ENCODE results near the gene EFNA5.
"Not testable (repeated sequence)": the region's sequence is repeated elsewhere in the genome, so short reads cannot be mapped to it uniquely, and the experiment has no call there.

The EFNA5 gene

GRCh38 chr5:107468276-107468675, 202.5 kb downstream of the EFNA5 start:
- in situ Hi-C loops (cut with MboI; ENCODE audit: low sequenced_read_pairs) = no loop called here

DNA sequence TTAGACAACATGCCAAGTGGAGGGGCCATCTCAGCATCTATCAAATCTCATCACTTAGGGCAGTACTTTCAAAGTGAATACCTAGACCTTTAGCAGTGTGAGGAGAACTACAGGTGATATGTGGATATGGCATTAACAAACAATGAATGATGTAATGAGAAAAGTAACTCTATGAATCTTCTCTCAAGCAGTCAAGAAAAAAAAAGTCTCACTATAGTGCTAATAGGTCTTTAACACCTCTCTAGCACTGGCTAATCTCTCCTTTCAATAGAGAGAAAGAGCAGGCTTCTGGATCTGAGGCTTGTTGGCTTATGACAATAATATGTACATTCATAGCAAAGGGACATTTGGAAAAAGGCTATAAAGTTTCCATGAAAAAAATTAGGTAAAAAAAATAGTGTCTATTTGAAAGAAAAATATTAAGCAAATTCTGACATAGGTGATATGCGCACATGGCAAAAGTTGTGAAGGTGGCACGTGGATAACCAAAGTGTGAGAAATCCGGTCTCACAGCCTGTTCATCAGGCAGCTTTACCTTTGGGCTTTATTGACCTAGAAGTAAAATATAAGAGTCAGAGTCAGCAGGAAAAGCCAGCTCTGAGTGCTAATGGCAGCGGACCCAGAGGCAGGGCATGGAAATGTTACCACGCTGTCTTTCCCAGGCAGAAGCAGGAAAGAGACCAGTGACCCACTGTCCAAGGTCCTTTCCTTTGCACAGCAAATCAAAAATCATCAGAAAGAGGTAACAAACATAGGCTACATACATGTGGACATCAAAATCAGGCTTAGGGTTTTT, 203.4 kb downstream of the EFNA5 start:
- in situ Hi-C loops (cut with MboI; ENCODE audit: low sequenced_read_pairs) = no loop called here

DNA sequence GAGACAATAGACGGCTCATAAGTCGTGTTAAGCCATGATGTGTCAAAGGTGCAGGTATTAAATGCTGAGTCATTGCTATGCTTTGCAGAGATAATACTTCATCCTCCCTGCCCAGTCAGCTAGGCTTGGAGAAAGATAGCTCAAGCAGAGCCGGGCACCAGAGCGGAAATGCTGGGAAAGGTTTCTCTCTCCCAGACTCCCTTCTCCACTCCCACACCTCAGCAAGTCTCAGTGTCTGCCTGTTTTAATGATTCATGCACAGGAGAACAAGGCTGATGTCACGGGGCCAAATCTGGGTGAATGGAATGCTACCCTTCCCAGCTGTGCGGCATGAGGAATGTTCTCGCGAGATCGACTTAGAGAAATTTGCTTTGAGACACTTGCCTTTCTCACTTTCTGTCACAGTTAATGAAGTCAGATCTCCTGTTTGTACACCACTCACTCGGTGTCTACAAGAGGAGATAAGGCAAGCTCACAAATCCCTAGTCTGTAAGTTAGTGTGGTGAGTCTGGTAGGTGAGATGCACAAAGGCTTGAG, 204.4 kb downstream of the EFNA5 start:
- in situ Hi-C loops (cut with MboI; ENCODE audit: low sequenced_read_pairs) = no loop called here

GRCh38 chr5:107464876-107465275, 205.9 kb downstream of the EFNA5 start:
- in situ Hi-C loops (cut with MboI; ENCODE audit: low sequenced_read_pairs) = no loop called here

DNA sequence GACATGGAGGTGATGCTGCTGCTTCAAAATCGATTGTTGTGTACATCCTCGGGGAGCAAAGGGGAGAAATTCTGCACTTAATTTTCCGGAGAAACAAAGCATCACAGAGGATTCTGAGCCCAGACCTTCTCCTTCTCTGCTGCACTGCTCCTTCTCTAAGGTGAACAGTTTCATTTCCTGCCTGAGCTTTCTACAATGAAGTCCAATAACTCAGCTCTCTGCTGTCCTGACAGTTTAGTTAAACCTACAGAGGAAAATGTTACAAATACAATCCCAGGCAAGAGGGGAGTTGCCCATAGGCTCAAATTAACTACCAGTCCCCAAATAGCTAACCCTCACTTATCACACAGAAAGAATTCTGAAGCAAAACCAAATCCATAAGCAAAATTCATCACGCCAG, 206.3 kb downstream of the EFNA5 start:
- in situ Hi-C loops (cut with MboI; ENCODE audit: low sequenced_read_pairs) = no loop called here

DNA sequence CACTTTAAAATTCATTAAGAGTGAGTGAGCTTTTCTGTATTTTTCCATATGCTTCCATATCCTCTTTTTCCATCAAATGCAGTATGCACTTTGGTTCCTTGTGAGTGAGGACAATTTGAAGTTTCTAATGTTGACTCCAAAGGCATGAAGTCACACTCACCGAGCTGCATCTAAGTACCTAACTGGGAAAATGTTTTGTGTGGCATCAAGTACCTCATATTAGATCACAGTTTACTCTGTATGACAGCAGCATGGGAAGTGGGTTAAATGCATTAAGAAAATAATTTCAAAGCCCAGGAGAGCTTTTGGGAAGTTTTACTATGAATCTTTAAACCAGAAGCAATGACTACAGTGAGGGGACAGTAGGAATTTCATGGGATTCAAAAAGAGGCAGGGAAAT, 207.0 kb downstream of the EFNA5 start:
- in situ Hi-C loops (cut with MboI; ENCODE audit: low sequenced_read_pairs) = no loop called here

DNA sequence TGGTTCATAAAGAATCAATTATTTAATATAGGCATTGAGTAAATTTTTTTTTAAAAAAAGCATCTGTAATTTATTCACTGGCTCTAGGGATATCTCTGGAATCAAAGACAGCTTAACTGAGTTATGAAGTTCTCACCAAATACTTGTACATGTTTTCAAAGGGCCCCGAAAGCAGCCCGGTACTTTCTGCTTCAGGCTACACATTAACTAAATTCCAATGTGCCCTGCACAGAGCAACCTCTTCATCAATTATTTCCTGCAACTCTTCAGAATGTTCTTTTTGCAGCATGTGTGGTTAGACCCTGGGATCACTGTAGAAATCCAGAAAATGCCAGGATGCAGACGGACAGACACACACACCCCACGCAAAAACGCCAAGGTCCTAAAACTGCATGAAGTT, 209.0 kb downstream of the EFNA5 start:
- in situ Hi-C loops (cut with MboI; ENCODE audit: low sequenced_read_pairs) = no loop called here

DNA sequence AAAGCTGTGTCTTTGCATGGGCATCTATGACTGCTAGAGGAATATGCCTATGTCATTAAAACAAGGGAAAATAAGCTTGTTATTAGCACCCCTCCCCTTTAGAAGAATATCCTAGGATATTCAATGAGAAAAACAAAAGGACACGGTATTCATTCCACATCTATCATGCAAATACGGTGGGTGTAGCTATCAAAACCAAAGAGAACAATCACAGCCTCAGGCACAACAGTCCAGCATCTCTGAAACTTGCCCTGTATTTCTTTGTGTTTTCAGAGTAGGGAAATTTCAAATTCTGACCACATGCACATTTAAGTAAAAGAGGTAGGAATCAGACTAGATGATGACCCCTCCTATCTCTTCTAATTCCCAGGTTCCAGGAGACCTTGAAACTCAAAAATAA, 209.9 kb downstream of the EFNA5 start:
- in situ Hi-C loops (cut with MboI; ENCODE audit: low sequenced_read_pairs) = no loop called here

GRCh38 chr5:107459605-107460004, 211.1 kb downstream of the EFNA5 start:
- in situ Hi-C loops (cut with MboI; ENCODE audit: low sequenced_read_pairs) = no loop called here

DNA sequence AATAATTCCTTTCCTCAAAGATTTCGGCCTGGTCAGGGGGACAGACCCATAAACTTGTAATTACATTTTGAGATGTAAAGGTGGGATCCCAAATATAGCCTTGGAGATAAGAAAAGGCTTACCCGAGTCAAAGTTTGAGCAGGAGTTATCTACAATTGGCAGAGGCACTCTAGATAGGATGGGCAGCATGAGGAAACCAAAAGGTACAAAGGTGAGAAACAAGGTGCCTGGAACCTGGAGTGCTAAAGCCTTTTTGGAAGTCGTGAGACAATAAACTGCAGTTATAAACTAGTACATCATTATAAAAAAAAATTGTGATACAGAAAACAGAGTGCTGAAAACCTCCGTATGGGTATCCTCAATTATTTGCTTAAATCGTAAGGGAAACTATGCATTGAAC, 212.4 kb downstream of the EFNA5 start:
- in situ Hi-C loops (cut with MboI; ENCODE audit: low sequenced_read_pairs) = no loop called here

GRCh38 chr5:107457881-107458280, 212.9 kb downstream of the EFNA5 start:
- in situ Hi-C loops (cut with MboI; ENCODE audit: low sequenced_read_pairs) = no loop called here

DNA sequence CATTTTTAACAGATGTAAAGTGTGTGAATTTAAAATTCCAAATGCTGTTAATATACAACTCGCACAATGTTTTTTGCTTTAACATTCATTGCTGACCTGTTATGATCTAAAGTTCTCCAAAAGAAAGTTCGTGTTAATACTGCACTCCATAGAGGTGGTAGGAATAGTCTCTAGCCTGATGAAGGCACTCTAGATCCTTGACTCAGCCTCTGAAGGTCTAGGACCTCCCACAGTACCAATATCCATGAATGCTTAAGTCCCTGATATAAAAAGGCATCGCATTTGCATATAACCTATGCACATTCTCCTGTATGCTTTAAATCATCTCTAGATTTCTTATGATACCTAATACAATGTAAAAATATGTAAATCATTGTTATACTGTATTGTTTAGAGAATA, 213.6 kb downstream of the EFNA5 start:
- in situ Hi-C loops (cut with MboI; ENCODE audit: low sequenced_read_pairs) = no loop called here

GRCh38 chr5:107456281-107456715, 214.4 kb downstream of the EFNA5 start:
- in situ Hi-C loops (cut with MboI; ENCODE audit: low sequenced_read_pairs) = no loop called here

GRCh38 chr5:107455111-107455544, 215.6 kb downstream of the EFNA5 start:
- in situ Hi-C loops (cut with MboI; ENCODE audit: low sequenced_read_pairs) = no loop called here

GRCh38 chr5:107451827-107452226, 218.9 kb downstream of the EFNA5 start:
- in situ Hi-C loops (cut with MboI; ENCODE audit: low sequenced_read_pairs) = not testable (repeated sequence)

GRCh38 chr5:107451028-107451427, 219.7 kb downstream of the EFNA5 start:
- in situ Hi-C loops (cut with MboI; ENCODE audit: low sequenced_read_pairs) = no loop called here

DNA sequence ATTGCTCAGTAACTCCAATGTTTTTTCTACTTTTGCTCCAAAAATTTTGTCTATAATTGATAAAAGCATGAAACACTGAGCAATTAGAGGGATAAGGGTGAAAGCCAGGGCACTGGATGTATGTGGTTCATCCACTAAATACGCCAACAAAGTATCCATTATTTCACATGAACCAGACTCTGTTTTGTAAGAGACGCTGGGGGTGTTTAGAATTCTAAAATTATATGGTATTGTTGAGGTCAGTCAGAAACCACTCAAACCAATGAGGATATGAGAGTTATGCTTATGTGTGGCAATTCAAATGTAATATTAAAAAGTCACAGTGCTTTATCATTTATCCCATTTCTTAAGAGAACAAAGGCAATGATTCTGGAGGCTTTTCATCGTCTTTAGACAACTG, 220.2 kb downstream of the EFNA5 start:
- in situ Hi-C loops (cut with MboI; ENCODE audit: low sequenced_read_pairs) = no loop called here

DNA sequence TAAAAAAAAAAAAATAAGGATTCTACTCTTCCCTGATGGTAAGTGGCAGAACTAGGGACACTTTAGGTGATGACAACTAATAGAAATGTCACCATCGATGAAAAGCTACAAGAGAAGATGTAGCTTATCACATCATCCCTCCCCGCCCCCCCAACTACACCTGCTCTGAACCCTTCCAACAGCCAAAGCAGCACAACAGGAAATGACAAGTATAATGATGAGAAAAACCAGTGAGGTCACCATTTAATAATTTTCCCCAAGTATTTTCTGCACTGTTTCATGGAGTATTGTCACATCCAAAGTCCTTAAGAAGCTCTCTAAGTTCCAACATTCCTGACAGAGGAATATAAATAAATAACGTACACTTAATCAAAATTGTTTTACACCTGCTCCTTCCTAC, 221.4 kb downstream of the EFNA5 start:
- in situ Hi-C loops (cut with MboI; ENCODE audit: low sequenced_read_pairs) = no loop called here

DNA sequence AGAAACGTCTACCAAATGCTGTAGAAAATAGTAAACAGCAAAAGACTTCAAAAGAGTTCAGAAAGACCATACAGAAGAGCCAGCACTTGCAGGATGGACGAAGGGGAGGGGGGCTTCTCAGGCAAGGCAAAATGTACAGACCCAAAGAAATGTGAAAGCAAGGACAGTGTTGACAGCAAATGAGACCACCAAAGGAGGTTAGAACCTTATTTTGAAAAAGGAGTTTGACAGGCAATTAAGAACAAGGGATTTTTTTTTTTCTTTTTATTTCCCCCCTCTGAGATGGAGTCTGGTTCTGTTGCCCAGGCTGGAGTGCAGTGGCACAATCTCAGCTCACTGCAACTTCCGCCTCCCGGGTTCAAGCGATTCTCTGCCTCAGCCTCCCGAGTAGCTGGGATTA, 223.2 kb downstream of the EFNA5 start:
- in situ Hi-C loops (cut with MboI; ENCODE audit: low sequenced_read_pairs) = no loop called here

GRCh38 chr5:107446972-107447371, 223.8 kb downstream of the EFNA5 start:
- in situ Hi-C loops (cut with MboI; ENCODE audit: low sequenced_read_pairs) = no loop called here

DNA sequence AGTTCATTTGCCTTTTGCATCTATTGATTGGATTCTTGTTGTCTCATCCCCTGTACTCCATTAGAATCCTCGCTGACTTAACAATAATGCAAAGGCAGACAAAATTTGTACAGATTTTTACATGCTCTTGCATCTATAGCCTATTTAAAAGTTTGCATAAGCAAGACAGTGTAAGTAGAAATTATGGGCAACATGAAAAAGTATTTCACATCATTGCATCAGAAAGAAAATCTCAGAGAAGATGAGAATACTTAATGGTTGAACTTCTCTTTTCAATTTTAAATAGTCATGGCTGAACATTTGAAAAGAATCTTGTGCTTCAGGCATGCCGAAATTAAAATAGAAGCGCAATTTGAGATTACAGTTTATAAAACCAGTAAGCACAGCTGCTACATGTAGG, 226.4 kb downstream of the EFNA5 start:
- in situ Hi-C loops (cut with MboI; ENCODE audit: low sequenced_read_pairs) = no loop called here

GRCh38 chr5:107443897-107444296, 226.8 kb downstream of the EFNA5 start:
- in situ Hi-C loops (cut with MboI; ENCODE audit: low sequenced_read_pairs) = no loop called here

DNA sequence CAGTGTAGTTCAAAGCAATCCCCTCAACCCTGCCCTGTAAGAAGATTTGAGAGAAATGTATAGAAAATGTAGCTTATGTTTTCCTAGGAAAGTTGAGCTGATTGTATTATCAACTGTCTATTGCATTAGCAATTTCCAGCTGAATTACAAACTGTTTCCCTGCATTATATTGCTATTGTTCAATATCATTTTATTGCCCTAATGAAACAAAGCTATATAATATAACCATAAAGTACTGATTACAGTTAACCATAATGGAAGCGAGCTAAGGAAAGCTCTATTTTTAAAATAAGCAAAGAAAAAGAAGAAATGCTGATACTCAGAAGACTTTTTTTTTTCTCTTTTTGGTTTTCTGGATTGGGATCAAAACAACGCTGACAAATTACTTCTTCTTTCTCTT, 228.3 kb downstream of the EFNA5 start:
- in situ Hi-C loops (cut with MboI; ENCODE audit: low sequenced_read_pairs) = no loop called here
